ENCODE measurements around the gene POLRMT. TPM values are rescaled to one million over a fixed set of nuclear protein-coding genes. Genes with fewer than 3 reads are reported as not detected.
A peak's percentile ranks its signal among the peaks of the same experiment; 100 is the strongest.

Gene POLRMT
- total and polyA plus RNA-seq, 8 donors: 28.5 to 44.7 (median 39.7) TPM

DNA sequence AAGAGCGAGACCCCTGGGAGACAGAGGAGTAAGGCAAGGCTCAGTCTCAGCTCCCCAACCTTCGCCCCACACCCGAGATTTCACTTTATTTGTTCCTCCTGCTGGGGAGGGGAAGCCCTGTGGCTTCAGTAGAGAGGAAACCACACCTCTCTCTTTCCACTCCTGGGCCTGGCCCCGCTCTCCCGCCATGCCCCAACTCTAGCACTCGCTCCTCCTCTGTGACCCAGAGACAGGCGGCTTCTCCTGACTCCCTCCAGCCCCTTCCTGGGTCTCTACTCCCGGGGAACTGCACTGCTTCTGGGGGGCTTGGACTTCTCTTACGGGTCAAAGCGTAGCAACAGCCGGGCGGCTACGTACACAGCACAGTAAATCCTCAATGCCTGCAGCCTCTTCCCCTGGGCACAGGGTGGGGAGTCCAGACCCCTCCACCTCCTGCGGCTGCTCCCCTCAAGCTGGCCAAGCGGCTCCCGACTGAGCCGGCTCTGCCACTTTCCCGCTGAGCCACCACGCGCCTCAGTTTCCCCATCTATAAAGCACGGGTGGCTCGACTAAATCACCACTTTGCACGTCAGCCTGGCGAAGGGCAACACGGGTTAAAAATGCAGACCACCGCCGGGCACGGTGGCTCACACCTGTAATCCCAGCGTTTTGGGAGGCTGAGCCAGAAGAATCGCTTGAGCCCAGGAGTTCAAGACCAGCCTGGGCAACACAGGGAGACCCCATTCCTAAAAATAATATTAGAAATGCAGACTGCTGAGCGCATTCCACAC is 28.3 kb upstream of the POLRMT start:
- peak; percentile 12 for ATAC-seq
- H3K4me1 ChIP-seq: peaks cover 34 to 70% of the 10 kb centered on the region in 2 donors
- intact Hi-C loops (cut with DNase I): loop anchor here in 1 of 2 donors (10.0 kb wide), 1 partner anchor 73 kb away; no protein-coding TSS in a partner anchor

DNA sequence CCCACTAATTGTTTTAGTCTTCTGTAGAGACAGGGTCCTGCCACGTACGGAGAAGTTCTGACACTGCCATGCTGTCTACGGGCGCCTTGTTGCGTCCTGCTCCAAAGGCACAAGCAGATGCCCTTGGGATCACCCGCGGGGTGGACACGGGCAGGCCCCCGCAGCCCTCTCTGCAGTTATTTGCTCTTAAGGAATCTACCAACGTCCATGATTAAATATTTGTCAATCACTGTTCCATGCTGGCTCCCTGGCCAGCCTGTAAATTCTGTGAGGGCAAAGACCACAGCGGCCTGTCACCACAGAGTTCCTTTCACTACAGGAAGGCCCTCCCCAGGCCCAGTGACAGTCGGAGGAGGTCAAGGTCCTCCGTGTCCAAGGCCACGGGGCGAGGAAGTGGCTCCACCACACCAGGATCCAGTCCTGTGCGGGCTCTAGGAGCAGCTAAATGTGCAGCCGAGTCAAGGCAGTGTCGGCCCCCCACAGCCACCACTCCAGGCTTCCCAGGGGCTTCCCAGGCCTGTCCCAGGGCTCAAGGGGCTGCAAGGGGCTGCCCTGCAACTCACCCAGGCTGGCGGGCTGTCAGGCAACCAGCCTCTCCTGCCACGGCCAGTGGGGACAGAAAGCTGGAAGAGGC is 27.6 kb upstream of the POLRMT start:
- TF ChIP-seq, protein P1, sequence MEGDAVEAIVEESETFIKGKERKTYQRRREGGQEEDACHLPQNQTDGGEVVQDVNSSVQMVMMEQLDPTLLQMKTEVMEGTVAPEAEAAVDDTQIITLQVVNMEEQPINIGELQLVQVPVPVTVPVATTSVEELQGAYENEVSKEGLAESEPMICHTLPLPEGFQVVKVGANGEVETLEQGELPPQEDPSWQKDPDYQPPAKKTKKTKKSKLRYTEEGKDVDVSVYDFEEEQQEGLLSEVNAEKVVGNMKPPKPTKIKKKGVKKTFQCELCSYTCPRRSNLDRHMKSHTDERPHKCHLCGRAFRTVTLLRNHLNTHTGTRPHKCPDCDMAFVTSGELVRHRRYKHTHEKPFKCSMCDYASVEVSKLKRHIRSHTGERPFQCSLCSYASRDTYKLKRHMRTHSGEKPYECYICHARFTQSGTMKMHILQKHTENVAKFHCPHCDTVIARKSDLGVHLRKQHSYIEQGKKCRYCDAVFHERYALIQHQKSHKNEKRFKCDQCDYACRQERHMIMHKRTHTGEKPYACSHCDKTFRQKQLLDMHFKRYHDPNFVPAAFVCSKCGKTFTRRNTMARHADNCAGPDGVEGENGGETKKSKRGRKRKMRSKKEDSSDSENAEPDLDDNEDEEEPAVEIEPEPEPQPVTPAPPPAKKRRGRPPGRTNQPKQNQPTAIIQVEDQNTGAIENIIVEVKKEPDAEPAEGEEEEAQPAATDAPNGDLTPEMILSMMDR (IDR thresholded peaks at IDR 0.05): no peak
- H3K9me3 ChIP-seq: no peaks in the 10 kb centered on the region
- peaks cover 34 to 70% of the 10 kb centered on the region in 2 donors for H3K4me1 ChIP-seq
- H3K27ac ChIP-seq: peak overlapping the region; percentile 83 to 92
- H3K36me3 ChIP-seq: peaks cover 0 to 25% of the 10 kb centered on the region in 2 donors
- ATAC-seq: no peak
- no peaks in the 10 kb centered on the region for H3K27me3 ChIP-seq
- no peak for DNase-seq
- H3K4me3 ChIP-seq: peak overlapping the region; percentile 97 to 99
- intact Hi-C loops (cut with DNase I): loop anchor here in 1 of 2 donors (10.0 kb wide), 1 partner anchor 74 kb away; no protein-coding TSS in a partner anchor

More for the DNA sequence above, 28.3 kb upstream of the POLRMT start:
- Histone ChIP-seq H3K4me3 (peak overlapping the region; percentile 97 to 99), H3K27me3 (no peaks in the 10 kb centered on the region), H3K9me3 (no peaks in the 10 kb centered on the region), H3K27ac (peak overlapping the region; percentile 83 to 92), H3K36me3 (peaks cover 0 to 24% of the 10 kb centered on the region in 2 donors)
- TF ChIP-seq, protein P1 (IDR thresholded peaks at IDR 0.05): no peak
- no peak for DNase-seq

DNA sequence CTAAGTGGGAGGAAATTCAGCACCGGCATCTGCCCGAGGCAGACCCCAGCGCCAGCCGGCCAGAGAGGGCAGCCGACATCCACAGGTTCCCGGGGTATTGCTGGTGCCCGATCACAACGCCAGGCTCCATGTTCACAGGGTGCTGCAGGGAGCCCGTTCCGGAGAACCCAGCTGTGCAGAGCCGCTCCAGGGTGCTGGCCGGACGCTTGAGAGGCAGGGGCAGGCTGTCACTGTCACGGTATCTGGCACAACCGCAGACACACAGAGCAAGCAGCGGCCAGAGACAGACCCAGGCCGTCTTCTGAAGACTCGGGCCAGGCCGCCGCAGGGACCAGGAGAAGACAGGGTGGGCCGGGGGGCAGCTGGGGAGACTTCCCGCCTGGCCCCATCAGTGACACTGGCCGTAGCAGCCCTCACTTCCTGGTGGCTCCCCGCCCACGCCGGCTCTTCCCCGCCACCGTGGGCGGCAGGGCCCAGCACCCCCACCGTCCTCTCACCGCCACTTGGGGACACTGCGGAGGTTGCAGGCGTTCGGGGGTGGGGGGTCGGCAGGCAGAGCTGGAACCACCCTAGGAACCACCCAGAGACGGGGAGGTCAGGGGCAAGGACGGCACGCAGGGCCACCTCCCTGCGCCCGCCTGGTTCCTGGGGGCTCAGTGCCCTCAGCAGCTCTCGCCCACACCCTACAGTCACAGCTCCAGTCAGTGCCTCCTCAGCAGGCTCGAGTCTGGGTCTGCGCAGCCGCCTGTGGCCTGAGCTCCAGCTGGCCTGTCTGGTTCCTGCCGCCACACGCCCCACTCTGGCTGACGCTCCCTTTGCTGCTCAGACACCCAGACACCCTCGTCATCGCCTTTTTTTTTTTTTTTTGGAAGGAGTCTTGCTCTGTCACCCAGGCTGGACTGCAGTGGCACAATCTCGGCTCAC is 25.8 kb upstream of the POLRMT start:
- peaks cover 28 to 59% of the 10 kb centered on the region in 2 donors for H3K4me1 ChIP-seq

DNA sequence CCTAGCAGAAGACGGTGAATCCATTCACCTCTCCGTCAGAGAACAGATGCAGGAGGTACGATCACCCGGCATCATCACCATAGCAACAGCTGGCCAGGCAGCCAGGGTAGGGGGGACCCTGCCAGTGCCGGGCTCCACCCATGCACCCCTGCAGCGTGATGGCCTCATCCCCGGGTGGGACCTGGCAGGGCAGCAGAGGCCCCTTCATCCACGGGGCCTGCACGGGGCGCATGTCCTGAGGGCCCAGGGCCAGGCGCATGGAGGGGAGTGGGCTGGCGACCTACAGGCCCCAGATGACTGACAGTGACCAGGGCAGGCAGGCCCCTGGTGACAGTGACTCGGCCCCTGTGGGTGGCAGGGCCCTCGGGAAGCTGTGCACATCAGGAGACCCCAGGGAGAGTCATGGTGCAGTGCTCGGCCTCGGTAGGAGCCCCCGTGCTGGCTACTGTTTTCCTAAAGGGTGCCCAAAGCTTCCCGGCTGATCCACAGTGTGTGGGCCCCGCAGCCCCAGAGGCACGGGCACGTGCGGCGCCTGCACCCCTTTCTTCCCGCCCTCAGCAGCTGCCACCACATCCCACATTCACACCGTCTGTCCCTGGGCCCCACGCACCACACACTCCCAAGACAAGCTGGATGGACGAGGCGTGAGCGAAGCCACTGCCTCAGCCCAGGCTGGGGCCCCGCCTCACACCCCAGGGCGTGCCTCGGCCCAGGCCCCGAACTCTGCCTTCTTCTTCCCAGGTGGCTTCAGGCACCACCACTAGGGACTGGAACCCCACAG is 24.9 kb upstream of the POLRMT start:
- Histone ChIP-seq H3K4me1 (peaks cover 21 to 50% of the 10 kb centered on the region in 2 donors), H3K27ac (no peak overlapping the region)
- intact Hi-C loops (cut with DNase I): no loop called here

More for the DNA sequence above, 25.8 kb upstream of the POLRMT start:
- TF ChIP-seq, protein P1 (IDR thresholded peaks at IDR 0.05): no peak
- ATAC-seq: no peak
- no peaks in the 10 kb centered on the region for H3K27me3 ChIP-seq
- DNase-seq: no peak
- peak overlapping the region in 1 of 2 donors; percentile 48 for H3K27ac ChIP-seq
- intact Hi-C loops (cut with DNase I): no loop called here
- H3K4me3 ChIP-seq: no peak overlapping the region
- H3K36me3 ChIP-seq: peaks cover 0 to 37% of the 10 kb centered on the region in 2 donors
- no peaks in the 10 kb centered on the region for H3K9me3 ChIP-seq

More for the DNA sequence above, 24.9 kb upstream of the POLRMT start:
- ATAC-seq (no peak), DNase-seq (no peak)
- Histone ChIP-seq H3K4me3 (no peak overlapping the region), H3K27me3 (no peaks in the 10 kb centered on the region), H3K9me3 (no peaks in the 10 kb centered on the region), H3K36me3 (peaks cover 0 to 46% of the 10 kb centered on the region in 2 donors)
- TF ChIP-seq, protein P1 (IDR thresholded peaks at IDR 0.05): no peak

Data from left lung (tissue), 10 donors.